GM18517 (cell line): ENCODE results near the gene VAMP8.
"Not testable (repeated sequence)": the region's sequence is repeated elsewhere in the genome, so short reads cannot be mapped to it uniquely, and the experiment has no call there.

Experiments used
- ATAC-seq: cut with Tn5 transposase; IDR thresholded peaks from one replicate; pipeline ENCODE4 v1.9.1; 2021; ENCODE audit warnings: mild to moderate bottlenecking, moderate library complexity; ENCODE audit not compliant: unreplicated experiment

Gene VAMP8

GRCh38 chr2:85615413-85615728 lies 38.0 kb downstream of the VAMP8 start:
- ATAC-seq, result no peak

GRCh38 chr2:85617723-85618122 lies 40.3 kb downstream of the VAMP8 start:
- not testable (repeated sequence) for ATAC-seq

GRCh38 chr2:85619617-85620016 lies 42.2 kb downstream of the VAMP8 start:
- ATAC-seq, result no peak

- ATAC-seq, result no peak
These were observed 44.0 kb downstream of the VAMP8 start for GRCh38 chr2:85621338-85621737.

- ATAC-seq, result no peak
These were observed 46.6 kb downstream of the VAMP8 start for GRCh38 chr2:85623991-85624390.

- ATAC-seq, result no peak
These were observed 51.3 kb downstream of the VAMP8 start for GRCh38 chr2:85628658-85629057.

GRCh38 chr2:85631316-85631715 lies 53.9 kb downstream of the VAMP8 start:
- ATAC-seq, result no peak
